HG03565 (cell line): ENCODE measurements around the gene PHB1.
"Not testable (repeated sequence)": the region's sequence is repeated elsewhere in the genome, so short reads cannot be mapped to it uniquely, and the experiment has no call there.

Experiments
- ATAC-seq: cut with Tn5 transposase; IDR thresholded peaks from one replicate; pipeline ENCODE4 v1.9.1; 2021; ENCODE audit warnings: mild to moderate bottlenecking, moderate library complexity; ENCODE audit not compliant: unreplicated experiment

Gene PHB1

DNA sequence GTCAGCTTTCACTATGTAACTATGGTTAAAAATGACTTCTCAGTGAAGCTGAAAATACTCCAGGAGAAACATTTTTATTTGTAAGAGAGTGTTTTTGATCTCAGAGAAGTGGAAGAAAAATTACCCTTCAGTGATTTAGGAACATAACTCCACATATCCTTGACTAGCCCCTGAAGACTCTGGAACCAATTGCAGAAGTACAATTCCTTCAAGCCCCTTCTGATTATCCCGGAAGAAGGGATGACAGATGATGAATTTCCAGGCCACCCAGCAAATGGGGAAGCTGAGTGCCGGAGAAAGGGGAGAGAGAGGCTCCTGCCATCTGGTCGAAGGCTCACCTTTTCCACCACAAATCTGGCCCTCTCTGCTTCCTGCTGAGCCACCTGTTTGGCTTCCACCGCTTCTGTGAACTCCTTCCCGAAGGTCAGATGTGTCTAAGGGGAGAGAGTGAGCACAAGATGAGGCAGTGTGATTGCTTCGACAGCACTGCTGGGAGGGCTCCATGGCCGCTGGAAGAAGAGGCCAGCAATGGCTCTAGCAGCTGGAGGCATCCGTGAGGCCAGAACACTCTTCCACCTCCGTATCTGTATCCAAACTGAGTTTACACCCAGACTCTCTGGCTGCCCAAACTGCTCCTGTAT lies 8.1 kb downstream of the PHB1 start:
- ATAC-seq: no peak

DNA sequence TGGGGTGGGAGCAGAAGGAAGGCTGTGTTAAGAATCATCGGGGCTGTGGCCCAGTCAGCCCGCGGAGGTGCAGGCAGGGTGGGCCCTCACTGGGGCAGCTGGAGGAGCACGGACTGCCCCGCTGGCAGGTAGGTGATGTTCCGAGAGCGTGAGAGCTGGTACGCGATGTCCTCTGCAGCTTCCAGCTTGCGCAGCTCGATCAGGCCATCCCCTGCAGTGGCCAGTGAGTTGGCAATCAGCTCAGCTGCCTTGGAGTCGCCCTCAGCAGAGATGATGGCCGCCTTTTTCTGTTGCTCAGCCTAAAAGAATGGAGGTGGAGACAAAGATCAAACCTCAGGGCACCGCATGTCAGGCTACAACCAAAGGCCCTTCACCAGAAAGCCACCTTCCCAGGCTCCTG lies 9.8 kb downstream of the PHB1 start:
- ATAC-seq: no peak

DNA sequence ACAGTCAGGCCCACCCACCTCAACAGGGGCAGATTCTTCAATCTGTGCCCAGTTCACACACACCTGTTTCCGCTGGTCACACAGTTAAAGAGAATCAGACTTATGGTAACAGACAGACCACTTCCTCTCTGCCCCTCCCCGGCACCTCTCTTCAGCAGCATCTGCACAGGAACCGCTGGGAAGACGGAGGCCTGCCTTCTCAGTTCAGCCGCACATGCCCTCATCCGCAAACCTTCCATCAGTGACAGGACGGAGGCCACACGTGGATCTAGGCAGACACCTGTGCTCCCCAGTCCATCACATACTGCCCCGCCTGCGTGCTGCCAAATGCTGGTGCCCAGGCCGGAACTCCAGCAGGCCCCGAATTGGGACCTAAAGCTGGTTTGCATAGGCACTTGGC lies 10.3 kb downstream of the PHB1 start:
- ATAC-seq: no peak

DNA sequence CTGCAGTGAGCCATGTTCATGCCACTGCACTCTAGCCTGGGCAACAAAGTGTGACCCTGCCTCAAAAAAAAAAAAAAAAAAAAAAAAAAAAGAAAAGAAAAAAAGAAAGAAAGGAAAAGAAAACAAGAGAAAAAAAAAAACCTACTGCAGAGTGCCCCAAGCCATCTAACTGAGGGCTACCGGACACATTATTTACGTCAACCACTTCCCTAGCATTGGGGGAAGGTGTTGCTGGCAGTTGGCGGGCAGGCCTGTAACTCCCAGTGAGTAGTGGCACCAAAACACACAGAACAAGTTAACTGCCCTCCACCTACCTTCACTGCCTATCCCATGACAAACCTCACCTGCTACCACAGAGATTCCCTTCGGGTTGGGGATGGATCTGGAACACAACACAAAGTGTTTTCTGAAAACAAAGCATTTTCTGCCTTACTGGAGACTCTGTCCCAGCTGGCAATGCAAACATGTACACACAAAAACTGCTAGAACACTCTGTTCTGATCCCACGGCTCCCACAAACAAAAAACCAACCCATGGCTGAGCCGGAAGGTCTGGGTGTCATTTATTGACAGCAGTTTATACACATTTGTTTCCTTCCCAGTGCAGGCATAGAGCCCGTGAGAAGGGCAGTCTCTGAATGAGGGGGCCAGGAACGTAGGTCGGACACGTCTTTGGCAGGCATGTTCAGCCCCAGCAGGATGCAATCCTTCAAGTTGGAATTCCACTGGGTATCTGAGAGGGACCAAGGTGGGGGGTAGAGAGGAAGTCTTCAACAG lies 11.0 kb downstream of the PHB1 start:
- no peak for ATAC-seq

DNA sequence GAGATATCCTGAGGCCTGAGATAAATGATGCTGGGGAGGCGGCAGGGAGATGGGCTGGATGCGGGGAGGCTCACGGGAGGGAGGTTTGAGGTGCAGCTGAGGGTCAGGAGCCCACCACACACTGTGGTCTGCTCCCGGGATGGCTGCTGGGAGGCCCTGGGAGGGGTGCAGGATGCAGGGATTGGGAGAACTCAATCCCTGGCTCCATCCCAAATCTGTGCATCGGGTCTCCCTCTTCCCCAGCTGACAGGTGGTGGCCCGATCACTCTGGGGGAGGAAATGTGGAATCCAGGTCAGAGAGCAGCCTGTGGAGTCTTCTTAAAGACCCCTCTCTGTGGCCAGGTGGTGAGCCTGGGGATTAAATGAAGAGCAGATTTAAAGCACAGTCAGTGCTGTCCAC lies 12.0 kb downstream of the PHB1 start:
- ATAC-seq: no peak

DNA sequence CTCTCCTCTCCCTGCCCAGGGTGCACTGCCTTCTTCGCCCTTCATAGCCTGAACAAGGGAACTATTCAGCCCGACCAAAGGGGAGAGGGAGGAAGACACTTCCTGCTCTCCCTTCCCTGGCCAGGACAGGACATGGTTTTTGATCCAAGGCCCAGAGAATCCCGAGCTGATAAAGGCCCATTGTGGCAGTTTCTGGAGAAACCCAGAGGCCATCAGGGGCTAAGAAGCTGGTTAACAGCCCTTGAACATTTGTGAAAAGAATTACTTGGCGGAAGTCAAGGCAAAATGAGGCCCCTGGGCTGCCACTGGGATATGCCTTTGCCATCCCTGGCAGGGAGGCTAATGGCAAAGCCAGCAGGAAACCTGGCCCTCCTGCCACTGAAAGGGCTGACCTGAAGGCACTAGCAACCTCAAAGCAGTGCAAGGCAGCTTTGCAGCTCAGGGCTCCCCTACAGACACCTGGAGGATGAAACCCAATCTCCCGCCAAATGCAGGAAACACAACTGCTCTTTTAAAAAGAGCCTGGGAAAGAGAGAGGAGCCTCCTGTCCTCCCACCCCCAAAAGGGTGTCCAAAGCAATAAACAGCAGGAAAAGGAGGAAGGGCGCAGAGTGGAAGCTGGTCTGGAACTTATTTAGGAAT lies 12.6 kb downstream of the PHB1 start:
- ATAC-seq: no peak

DNA sequence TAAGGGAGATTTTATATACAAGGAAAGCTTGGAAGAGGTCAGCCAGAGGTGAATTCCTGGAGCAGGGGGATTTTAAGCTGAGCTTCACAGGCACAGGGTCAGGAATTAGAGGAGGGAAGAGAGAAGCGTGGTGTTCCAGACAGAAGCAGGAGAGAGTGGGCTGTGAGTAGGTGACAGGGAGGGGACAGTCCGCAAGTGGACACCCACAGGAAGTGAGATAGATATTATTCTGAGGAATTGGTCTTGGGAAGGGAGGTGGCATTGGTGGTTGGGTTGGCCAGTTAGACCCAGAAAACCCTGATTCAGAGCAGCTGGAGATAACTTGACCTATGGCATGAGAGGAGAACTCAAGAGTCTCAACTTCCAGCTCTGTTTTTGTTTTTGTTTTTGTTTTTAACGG lies 14.7 kb downstream of the PHB1 start:
- ATAC-seq: no peak

DNA sequence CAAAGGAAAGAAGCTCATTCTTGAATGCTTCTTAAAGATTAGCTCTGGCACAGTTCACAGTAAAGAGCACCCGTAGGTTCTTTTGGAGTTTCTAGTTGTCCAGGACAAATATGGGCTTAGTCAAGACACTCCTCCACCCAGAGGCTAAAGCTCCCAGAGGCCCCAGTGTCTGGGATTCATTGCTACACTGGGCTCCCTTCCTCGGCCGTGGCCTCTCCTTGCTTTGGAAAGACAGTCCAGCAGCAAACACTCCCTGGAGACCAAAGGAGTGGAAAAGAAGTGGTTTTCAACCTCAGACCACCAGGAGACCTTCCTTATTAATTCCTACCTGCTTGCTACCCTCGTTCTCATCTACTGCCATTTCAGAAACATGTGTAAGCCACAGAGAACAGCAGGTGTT lies 17.1 kb downstream of the PHB1 start:
- ATAC-seq: no peak

DNA sequence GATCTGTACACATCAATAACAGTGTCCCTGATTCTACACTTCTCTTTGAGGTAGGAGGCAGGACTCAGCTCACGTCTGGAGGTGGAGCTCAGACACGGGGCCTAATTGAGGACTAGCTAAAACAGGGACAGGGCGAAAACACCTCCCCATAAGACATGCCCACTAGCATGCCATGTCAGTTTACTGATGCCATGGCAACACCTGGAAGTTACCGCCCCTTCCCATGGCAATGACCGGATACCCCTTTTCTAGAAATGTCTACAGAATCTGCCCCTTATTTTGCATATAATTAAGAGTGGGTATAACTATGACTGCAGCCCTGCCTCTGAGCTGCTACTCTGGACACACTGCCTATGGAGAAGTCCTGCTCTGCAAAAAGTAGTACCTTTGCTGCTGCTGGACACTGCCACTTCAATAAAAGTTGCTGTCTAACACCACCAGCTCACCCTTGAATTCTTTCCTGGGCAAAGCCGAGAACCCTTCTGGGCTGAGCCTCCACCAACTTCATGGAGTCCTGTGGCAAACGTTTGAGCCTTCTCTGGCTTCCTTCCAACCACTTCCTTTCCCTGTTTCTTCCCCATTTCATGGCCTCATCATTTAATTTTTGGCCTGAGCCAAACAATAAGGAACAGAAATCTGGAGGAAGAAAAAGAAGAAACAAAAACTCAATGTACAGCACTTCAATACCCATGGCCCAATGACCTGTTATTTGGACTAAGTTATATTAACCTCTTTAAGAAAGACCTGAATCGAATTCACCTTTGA lies 21.0 kb downstream of the PHB1 start:
- no peak for ATAC-seq

DNA sequence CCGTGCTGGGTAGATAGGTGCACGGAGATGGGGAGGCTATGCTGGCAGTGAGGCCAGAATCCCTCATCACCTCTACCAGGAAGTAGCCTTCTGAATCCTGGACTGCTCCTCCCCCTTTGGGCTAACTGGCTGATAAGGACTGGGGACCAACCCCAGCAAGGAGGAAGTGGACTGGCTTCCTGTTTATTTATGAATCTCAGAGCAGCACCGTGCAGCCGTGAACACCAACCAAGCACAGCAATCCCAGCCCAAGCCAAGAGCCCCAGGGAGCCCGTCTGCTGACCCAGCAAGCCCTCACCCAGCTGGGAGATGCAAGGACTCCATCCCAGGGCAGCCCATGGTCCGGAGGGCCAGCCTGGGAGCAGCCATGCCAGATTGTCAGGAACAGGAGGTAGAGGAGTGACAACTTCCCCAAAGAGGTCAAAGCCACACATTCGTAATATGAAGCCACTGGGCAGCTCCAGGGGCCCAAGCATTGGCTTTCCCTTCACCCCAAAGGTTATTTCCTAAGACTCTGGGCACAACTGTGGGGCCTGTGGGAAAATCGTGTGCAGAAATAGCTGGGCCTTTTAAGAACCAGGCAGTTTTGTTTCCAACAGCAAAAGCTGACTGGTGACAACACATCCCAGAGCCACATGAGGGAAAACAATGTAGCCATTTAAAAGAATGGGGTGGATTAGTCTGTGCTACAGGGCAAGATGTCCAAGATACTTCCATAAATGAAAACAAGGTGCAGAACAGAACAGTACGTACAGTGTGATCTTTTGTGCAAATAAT lies 23.9 kb downstream of the PHB1 start:
- no peak for ATAC-seq

DNA sequence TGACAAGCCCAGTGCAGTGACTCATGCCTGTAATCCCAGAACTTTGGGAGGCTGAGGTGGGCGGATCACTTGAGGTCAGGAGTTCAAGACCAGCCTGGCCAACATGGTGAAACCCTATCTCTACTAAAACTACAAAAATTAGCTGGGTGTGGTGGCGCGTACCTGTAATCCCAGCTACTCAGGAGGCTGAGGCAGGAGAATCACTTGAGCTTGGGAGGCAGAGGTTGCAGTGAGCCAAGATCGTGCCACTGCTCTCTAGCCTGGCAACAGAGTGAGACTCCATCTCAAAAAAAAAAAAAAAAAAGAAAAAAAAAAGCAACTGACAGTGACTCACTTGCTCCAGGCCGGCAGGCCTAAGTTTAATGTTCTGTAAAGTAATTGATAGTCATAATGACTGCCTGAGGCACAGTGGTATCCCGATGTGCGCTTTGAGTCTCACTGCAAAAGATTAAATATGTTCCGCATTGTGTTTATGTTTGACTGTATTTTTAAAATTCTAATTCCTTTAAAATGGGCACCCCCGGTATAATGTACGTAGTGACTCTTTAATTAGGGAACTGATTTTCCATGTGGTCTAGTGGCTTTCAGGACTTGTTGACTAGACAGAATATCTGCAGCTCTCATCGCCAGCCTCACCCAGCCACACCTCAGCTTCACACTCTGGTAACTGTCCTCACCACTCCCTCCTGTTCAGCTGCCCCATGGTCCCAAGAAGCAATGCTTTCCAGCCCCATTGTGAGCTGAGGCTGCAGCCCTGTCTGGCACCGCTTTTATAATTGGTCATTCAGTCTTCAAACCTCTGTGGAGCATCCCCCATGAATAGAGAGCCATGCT lies 25.0 kb downstream of the PHB1 start:
- not testable (repeated sequence) for ATAC-seq

DNA sequence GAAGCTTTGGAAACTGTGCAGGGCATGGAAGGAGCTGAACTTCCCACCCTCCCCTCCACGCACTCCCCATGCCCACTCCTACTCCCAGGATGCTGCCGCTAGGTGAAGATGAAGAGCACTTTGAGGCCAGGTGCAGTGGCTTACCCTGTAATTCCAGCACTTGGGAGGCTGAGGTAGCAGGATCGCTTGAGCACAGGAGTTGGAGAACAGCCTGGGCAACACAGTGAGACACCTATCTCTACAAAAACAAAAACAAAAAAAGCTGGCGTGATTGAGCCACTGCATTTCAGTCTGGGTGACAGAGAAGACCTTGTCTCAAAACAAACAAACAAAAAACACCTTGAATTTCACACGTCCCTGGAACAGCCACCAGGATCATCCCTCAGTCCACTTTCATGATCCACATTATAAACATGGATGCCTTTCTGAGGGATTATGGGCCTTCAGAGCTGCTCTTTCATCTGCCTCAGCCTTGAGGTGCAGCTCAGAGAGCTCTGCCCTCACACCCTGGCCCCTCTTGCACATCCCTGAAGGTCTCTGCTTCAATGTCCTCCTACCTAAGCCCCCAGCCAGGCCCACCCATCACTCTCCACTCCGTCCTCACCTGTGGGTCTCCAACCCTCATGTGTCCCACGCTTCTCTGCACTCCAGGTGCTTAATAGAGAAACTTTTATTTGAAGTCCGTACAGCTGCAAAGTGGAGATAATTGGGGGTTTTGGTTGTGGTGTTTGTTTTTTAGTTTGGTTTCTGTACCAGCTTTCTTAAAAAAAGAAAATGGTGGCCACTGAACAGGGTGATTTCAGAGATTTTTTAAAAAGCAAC lies 25.8 kb downstream of the PHB1 start:
- no peak for ATAC-seq

DNA sequence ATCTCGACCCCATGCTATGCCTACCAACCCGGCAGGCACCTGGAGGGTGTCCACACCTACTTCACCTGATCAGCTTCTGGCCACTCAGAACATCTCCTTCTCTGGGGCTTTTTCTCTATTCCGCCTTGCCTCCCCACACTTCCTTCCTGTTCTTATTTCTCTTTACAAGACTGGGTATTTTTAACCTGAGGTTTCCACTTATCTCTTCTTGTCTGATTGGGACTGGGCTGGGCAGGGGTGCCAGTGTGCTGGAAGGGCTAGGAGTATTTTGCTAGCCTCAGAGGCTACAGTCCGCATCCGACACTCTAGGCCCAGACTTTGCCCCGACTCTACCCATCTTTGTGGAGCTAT lies 26.4 kb downstream of the PHB1 start:
- no peak for ATAC-seq

DNA sequence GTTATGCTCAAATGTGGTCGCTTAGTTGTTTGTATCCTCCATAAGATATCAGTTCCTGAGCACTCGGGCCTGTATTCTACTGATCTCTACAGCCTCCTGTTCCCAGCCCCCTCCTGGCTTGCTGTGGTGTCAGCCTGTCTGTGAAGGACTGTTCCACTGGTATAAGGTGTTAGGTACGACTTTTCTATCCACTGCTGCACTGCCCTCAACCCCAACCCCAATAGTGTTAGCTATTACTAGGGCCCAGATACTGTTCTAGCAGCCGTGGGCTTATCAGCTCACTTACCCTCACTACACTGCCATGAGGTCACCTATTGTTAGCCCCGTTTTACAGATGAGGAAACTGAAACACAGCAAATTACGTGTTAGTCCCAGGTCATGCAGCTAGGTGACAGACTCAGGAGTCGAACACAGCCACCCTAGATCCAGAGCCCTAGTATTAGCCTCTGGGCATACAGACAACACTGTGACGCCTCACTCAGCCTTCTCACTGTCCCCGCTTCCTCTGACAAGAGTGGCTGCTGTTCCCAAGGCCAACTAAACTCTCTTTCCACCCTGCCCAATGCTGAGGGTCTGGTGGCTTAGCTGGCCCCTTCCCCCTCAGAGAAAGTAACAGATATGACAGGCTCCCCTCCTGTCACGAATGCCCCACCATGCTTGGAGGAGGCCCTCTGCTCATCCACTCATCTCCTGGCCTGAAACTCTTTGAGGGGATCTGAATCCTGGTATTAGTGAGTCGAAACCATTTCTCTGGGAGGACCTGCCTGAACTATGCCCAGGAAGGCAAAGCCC lies 27.0 kb downstream of the PHB1 start:
- no peak for ATAC-seq

DNA sequence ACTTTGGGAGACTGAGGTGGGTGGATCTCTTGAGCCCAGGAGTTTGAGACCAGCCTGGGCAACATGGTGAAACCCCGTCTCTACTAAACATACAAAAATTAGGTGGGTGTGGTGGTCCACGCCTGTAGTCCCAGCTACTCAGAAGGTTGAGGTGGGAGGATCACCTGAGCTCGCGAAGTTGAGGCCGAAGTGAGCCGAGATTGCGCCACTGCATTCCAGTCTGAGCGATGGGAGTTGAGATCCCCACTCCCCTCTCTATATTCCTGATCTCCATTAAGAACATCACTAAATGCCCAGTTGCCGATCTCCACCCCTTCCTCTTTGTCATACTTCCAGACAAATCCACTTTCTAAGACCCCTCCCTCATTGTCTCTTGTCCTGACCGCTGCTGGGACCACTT lies 28.3 kb downstream of the PHB1 start:
- no peak for ATAC-seq

DNA sequence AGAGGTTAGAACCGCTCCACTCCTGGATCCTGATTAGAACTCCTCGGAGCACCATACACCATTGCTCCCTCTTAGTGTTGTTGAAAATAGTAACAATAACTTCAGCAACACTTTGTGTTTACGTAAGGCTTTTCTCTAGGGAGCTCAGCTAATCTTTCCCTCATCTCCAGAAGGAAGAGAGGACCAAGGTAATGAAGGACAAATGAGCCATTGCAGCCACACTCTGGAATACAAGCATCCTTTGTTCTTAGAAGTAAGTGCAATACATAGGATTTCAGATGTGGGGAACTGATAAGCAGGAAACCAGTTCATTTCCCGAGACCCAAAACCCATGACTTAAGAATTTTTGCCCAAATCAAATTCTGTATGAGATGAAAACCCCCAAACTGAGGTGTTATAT lies 29.7 kb downstream of the PHB1 start:
- no peak for ATAC-seq

DNA sequence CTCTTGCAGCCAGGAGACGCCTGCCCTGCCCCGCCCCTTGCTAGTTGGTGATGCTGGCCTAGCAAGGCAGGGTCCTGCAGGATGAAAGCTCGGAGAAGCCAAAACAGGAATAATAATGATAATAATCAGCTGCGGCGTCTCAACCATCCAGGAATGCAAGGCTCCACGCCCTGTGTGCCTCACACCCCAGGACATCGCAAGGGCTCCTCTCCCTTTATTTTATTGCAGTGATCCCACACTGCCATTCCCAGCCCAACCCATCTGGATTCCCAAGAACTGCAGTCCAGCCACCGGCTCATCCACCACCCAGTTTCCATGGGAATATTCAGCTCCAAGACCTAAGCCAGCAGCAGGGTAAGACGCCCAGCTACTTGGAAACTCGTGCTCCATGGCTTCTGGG lies 31.6 kb downstream of the PHB1 start:
- ATAC-seq: no peak

DNA sequence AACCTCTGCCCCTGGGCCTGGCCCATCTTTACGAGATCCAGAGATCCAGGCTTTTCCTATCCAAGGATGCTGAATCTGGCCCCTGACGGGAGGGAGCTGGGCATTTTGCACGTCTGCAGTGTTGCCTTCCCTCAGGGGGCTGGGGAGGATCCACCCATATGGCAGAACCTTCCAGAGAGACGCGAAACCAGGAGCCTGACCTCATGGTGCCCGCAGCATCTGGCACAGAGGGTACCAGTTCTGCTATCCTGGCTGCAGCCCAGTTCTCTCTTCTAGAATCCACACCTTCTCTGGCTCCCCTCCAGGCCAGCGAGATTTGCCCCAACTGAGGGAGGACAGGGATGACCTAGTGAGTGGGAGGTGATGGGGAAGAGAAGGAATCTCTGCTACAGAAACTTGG lies 32.1 kb downstream of the PHB1 start:
- ATAC-seq: no peak
